Glutamatergic neuron (in vitro differentiated cells): ENCODE measurements around the gene SVIL. TPM values are rescaled to one million over a fixed set of nuclear protein-coding genes. Genes with fewer than 3 reads are reported as not detected.
"Not testable (repeated sequence)": the region's sequence is repeated elsewhere in the genome, so short reads cannot be mapped to it uniquely, and the experiment has no call there.

Source experiments
- DNase-seq: peaks from one replicate; pipeline ENCODE4 v3.0.0; 2022
- H3K27ac Mint-ChIP-seq: one replicate; pipeline ENCODE4 v1.8.0; 2020; ENCODE audit warnings: mild to moderate bottlenecking, mixed read lengths, inconsistent platforms; ENCODE audit not compliant: unreplicated experiment
- H3K27me3 Mint-ChIP-seq: one replicate; pipeline ENCODE4 v1.8.0; 2020; ENCODE audit warnings: mild to moderate bottlenecking, moderate library complexity, mixed read lengths, inconsistent platforms; ENCODE audit not compliant: unreplicated experiment
- H3K36me3 Mint-ChIP-seq: one replicate; pipeline ENCODE4 v1.8.0; 2020; ENCODE audit warnings: mild to moderate bottlenecking, mixed read lengths, inconsistent platforms; ENCODE audit not compliant: unreplicated experiment
- H3K4me1 Mint-ChIP-seq: one replicate; pipeline ENCODE4 v1.8.0; 2020; ENCODE audit warnings: mild to moderate bottlenecking, low read depth, mixed read lengths, inconsistent platforms; ENCODE audit not compliant: unreplicated experiment
- H3K4me3 Mint-ChIP-seq: one replicate; pipeline ENCODE4 v1.8.0; 2020; ENCODE audit warnings: mild to moderate bottlenecking, mixed read lengths, inconsistent platforms; ENCODE audit not compliant: unreplicated experiment
- H3K9me3 Mint-ChIP-seq: one replicate; pipeline ENCODE4 v1.8.0; 2020; ENCODE audit warnings: mild to moderate bottlenecking, moderate library complexity, mixed read lengths, inconsistent platforms; ENCODE audit not compliant: unreplicated experiment
- total RNA-seq: library from RNA; stranded (reverse); fragmentation: NEBNext Ultra II Directional; extraction: Animal tissue kit (Norgen Biotek cat#: 25700); gene quantifications from one replicate; pipeline ENCODE4 v1.2.1, GENCODE V29; 2021; ENCODE audit not compliant: unreplicated experiment
- TF ChIP-seq, protein P1 (sequence below): fragments of 200-600 bp; sonication (generic); IDR thresholded peaks from one replicate; pipeline ENCODE4 v1.5.0; 2021; ENCODE audit not compliant: partially characterized antibody, unreplicated experiment

SVIL gene
- total RNA-seq, 1 donor from 2014 or later, result 117 TPM

GRCh38 chr10:29613791-29614190 is 21.0 kb downstream of the SVIL start:
- no peak overlapping the region for H3K4me3 Mint-ChIP-seq
- DNase-seq, result no peak
- H3K27ac Mint-ChIP-seq, result no peak overlapping the region
- TF ChIP-seq, protein P1, sequence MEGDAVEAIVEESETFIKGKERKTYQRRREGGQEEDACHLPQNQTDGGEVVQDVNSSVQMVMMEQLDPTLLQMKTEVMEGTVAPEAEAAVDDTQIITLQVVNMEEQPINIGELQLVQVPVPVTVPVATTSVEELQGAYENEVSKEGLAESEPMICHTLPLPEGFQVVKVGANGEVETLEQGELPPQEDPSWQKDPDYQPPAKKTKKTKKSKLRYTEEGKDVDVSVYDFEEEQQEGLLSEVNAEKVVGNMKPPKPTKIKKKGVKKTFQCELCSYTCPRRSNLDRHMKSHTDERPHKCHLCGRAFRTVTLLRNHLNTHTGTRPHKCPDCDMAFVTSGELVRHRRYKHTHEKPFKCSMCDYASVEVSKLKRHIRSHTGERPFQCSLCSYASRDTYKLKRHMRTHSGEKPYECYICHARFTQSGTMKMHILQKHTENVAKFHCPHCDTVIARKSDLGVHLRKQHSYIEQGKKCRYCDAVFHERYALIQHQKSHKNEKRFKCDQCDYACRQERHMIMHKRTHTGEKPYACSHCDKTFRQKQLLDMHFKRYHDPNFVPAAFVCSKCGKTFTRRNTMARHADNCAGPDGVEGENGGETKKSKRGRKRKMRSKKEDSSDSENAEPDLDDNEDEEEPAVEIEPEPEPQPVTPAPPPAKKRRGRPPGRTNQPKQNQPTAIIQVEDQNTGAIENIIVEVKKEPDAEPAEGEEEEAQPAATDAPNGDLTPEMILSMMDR, result no peak
- no peaks in the 10 kb centered on the region for H3K36me3 Mint-ChIP-seq
- H3K27me3 Mint-ChIP-seq, result peaks cover 11% of the 10 kb centered on the region
- H3K4me1 Mint-ChIP-seq, result peaks cover 46% of the 10 kb centered on the region
- peaks cover 11% of the 10 kb centered on the region for H3K9me3 Mint-ChIP-seq

GRCh38 chr10:29613196-29613595 is 21.6 kb downstream of the SVIL start:
- Mint-ChIP-seq H3K27ac (no peak overlapping the region), H3K9me3 (peaks cover 11% of the 10 kb centered on the region), H3K4me3 (no peak overlapping the region), H3K36me3 (no peaks in the 10 kb centered on the region), H3K4me1 (peaks cover 40% of the 10 kb centered on the region), H3K27me3 (peaks cover 9% of the 10 kb centered on the region)
- TF ChIP-seq, protein P1, result no peak
- no peak for DNase-seq

DNA sequence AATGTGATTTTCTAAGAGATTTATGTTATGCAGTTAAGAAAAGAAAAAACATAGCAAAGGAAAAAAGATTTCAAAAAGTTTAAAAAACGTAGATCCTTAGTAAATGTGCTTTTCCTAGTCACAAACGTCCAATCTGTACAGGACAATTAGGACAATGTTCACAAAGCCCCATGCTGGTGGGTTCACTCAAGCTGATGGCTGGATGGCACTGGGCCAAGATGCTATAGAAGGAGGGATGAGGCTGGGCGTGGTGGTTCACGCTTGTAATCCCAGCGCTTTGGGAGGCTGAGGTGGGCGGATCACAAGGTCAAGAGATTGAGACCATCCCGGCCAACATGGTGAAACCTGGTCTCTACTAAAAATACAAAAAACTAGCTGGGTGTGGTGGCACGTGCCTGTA is 22.1 kb downstream of the SVIL start:
- TF ChIP-seq, protein P1, result no peak
- peaks cover 9% of the 10 kb centered on the region for H3K27me3 Mint-ChIP-seq
- peak overlapping the region; percentile 20 for H3K4me3 Mint-ChIP-seq
- H3K27ac Mint-ChIP-seq, result peak overlapping the region; percentile 76
- H3K4me1 Mint-ChIP-seq, result peaks cover 40% of the 10 kb centered on the region
- no peaks in the 10 kb centered on the region for H3K36me3 Mint-ChIP-seq
- no peak for DNase-seq
- H3K9me3 Mint-ChIP-seq, result peaks cover 8% of the 10 kb centered on the region

DNA sequence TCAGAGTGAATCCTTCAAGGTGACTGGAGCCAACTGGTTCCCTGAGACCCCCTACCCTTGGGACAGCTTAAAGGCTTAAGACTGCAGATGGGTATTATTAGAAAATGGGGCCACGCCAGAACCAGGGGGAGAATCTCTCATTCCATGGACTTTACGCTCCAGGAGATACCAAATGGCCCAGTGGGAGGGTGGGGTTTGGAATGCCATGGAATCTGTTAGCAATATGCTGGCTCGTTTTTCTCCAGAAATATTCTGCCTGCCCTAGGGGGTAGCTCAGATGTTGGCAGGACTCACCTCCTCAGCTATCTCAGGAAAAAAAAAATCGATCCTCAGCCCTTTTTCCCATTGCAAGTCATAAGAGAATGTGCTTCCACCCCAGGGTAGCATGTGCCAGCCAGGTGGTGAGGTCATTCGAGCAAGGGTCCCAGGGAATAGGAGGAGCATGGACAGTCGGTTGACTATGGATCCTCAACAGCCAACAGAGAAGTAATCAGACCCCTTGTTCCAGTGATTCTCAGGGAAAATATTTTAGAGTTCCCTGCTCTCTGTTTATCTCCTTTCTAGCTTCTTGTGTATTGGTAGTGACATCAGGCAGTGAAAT is 22.9 kb downstream of the SVIL start:
- Mint-ChIP-seq H3K9me3 (peaks cover 8% of the 10 kb centered on the region), H3K27ac (peak overlapping the region; percentile 76), H3K4me3 (peak overlapping the region; percentile 20), H3K36me3 (no peaks in the 10 kb centered on the region), H3K27me3 (peaks cover 12% of the 10 kb centered on the region), H3K4me1 (peaks cover 38% of the 10 kb centered on the region)
- DNase-seq, result peak; percentile 43
- TF ChIP-seq, protein P1, result no peak

GRCh38 chr10:29610876-29611647 is 23.7 kb downstream of the SVIL start:
- peak overlapping the region; percentile 76 for H3K27ac Mint-ChIP-seq
- DNase-seq, result no peak
- no peak overlapping the region for H3K4me3 Mint-ChIP-seq

DNA sequence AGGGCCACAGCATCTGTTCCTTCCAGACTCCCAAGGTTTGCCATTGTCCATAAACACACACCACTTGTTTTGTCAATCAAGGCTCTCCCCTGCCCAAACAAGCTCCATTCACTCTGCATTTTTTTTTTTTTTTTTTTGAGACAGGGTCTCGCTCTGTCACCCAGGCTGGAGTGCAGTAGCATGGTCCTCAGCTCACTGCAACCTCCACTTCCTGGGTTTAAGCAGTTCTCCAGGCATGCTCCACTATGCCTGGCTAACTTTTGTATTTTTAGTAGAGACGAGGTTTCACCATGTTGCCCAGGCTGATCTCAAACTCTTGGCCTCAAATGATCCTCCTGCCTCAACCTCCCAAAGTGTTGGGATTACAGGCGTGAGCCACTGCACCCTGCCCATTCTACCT is 24.4 kb downstream of the SVIL start:
- not testable (repeated sequence) for H3K36me3 Mint-ChIP-seq, DNase-seq, H3K9me3 Mint-ChIP-seq
- peaks cover 32% of the 10 kb centered on the region for H3K4me1 Mint-ChIP-seq
- peaks cover 12% of the 10 kb centered on the region for H3K27me3 Mint-ChIP-seq
- H3K27ac Mint-ChIP-seq, result peak overlapping the region; percentile 69
- H3K4me3 Mint-ChIP-seq, result peak overlapping the region; percentile 3

More at GRCh38 chr10:29610876-29611647, 23.7 kb downstream of the SVIL start:
- Mint-ChIP-seq H3K9me3 (peaks cover 8% of the 10 kb centered on the region), H3K4me1 (peaks cover 35% of the 10 kb centered on the region), H3K27me3 (peaks cover 12% of the 10 kb centered on the region), H3K36me3 (no peaks in the 10 kb centered on the region)
- TF ChIP-seq, protein P1, result no peak
